HG02852 (cell line): ENCODE data around the gene GKN2.

Experiments
- ATAC-seq: cut with Tn5 transposase; IDR thresholded peaks from one replicate; pipeline ENCODE4 v1.9.1; 2021; ENCODE audit warnings: mild to moderate bottlenecking, moderate library complexity; ENCODE audit not compliant: unreplicated experiment

The GKN2 gene

GRCh38 chr2:68925295-68925896 lies 27.3 kb downstream of the GKN2 start:
- ATAC-seq: no peak

DNA sequence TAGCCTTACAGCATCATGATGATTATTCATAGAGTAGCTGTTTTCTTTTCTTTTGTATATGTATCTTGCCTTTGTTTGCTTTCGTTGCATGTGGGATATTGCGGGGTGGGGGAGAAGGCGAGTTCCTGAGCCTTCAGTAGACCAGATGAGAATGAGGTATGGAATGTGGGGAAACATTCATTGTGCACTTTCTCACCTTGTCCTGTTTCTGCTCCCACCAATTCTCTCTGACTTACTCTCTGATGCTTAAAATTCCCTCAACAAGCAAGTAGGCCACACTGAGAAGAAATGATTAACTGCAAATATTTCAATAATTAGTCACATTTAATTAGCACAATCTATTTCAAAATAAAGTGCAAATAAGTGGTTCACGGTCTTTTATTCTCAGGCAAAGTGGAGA lies 31.0 kb downstream of the GKN2 start:
- no peak for ATAC-seq

DNA sequence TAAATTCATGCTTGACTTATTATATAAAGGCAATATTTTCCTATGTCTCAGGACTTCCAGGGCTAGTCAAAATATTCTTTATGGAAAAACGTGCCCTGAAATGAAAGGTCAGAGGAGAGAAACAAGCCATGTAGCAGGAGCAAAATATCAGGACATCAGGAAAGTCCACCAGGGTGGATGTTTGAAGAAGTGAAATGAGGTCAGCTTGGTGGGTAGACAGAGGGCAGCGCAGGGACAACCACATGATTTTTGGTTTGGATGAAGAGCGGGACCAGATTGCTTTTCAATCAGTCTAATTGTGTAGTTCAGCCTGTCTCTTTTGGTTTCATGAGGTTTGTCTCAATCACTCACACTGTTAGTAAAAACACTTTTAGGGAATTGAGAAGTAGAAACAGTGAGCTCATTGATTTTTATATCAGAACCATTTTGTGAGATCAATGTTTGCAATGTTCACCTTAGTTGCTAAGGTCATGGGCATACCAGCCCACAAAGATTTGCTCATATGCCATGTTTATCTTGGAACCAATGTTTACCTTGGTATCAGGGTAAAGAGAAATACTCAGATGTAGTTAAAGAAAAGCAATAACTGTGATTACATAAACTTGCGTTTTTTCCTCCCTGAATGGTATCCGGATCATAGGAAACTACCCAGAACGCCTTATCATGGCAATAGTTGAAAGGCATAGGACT lies 32.1 kb downstream of the GKN2 start:
- no peak for ATAC-seq

- no peak for ATAC-seq
Observed at GRCh38 chr2:68918497-68918896, 34.2 kb downstream of the GKN2 start.

- no peak for ATAC-seq
Observed at GRCh38 chr2:68917034-68917718, 35.5 kb downstream of the GKN2 start.

DNA sequence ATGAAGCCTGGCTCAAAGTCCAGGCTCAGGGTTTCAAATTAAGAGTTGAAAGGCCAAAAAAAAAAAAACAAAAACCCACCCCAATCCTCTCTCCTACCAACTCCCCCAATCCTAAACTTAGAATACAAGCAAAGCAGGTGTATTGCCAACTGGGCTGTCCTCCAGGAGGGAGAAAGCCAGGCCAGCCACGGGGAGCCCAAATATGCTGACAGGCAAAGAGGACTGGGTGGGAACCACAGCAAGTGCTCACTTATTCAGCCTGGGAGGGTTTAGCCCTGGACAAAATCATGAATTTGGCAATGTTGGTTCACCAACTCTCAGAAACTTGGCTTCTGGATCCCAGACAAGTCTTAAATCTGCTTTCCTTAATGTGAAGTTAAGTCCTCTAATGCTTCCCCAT lies 36.5 kb downstream of the GKN2 start:
- no peak for ATAC-seq

- ATAC-seq: no peak
Observed at GRCh38 chr2:68915393-68915792, 37.3 kb downstream of the GKN2 start.

GRCh38 chr2:68913359-68913758 lies 39.3 kb downstream of the GKN2 start:
- ATAC-seq: no peak

DNA sequence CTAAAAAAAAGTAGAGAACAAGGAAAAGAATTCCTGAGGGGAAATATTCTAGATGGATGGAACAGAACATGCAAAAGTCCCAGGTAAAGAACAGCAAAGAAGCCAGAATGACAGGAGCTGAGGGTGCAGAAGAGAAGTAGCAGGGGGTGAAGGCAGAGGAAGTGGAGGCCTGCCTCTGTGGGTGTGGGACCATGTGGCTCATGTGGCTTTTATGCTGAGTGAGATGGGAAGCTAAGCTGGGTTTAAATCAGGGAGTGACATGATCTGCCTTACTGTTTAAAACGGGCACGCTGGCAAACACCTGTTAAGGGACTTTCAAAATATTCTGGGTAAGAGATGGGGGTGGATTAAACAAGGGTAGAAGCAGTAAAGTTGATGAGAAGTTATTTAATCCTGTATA lies 40.0 kb downstream of the GKN2 start:
- no peak for ATAC-seq

GRCh38 chr2:68912111-68912510 lies 40.6 kb downstream of the GKN2 start:
- ATAC-seq: no peak

DNA sequence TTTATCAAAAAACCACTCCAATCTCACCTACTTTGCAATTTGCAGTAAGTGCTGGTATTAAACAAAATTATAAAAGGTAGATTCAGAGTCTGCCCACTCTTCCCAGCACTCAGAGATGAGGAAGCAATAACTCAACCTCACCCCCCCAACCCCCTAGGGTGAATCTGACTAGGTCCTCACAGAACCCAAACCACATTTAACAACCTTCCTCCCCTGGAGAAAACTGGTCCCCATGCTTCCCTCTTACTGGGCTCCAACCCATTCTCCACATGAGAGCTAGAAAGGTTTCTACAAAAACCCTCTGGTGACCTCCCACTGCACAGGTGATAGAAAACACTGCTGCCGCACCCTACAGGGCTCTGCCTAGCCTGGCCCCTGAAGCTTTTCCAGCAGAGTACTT lies 41.0 kb downstream of the GKN2 start:
- ATAC-seq: no peak

DNA sequence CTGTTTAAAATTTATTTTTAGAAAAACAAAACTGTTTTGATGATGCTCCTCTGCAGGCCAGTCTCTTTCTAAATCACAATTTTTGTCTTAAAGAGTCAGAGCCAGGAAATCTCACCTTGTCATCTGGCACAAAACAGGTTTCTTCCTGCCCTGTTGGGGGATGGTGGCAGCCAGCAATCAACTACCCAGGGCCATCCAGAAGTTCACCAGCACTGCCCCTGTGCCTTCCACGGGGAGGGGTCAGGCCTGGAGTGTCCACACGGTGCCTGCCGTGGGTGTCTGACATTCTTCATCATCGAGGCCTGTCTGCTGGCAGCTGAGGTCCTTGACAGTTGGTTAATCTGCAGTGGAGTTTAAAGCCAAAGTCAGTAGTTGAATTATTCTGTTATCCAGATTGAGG lies 41.4 kb downstream of the GKN2 start:
- no peak for ATAC-seq

- no peak for ATAC-seq
Observed at GRCh38 chr2:68909793-68910674, 42.7 kb downstream of the GKN2 start.

DNA sequence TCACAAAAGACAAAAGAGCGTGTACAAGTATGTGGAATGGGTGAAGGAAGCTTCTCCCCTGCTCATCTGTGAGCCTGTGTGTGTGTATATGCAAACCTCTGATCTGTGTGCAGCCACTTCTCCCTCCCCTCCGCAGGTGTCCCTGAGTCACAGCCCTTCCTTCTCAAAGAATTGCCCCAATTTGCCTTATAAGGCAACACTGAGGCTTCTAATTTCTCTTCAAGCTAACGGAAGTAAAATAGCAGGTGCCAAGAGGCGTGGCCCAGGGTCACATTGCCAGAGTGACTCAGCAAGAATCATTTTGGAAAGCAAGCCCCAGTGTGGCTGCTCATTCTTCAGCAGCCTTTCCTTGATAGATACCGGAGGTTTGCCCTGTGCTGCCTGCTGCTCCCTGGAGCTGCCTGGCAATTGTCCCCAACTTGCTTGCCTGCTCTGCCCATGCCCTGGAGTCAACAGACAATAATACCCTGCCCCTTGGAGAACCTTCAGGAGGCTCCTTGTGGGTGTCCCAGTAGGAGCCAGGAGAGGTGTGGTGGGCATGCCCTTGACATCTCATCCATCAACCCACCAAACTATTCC lies 44.2 kb downstream of the GKN2 start:
- peak; percentile 97 for ATAC-seq

- peak; percentile 18 for ATAC-seq
Observed at GRCh38 chr2:68907920-68908253, 44.8 kb downstream of the GKN2 start.

DNA sequence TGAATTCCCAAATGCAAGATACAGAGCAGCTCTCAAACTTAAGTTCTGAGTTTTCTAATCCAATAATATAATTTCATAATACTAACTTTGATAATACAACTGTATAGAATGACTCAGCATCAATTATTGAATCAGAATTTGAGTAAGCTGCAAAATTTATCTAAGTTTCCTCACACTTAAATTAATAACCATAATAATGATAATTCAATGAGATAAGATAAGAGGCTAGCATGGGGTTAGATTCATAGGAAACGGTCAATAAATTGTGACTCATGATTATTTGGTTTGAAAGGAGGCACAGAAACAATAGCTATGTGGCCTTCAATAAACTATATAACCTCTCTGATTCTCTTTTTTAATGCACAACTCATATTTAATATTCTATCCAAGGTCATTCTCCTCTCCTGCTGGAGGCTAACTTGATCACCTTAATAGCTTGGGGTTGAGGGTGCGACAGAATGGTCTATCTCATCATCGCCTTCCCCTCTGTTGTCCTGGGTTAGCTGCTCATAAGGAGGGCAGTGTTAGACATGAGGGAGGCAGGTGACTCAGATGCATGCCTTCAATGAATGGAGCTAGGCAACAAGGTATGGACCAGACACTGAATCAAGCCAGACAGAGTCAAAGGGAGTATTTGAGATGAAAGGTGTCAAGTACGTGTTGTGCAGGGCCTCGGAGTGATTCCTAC lies 45.3 kb downstream of the GKN2 start:
- no peak for ATAC-seq

- ATAC-seq: no peak
Observed at GRCh38 chr2:68906716-68907115, 46.0 kb downstream of the GKN2 start.

GRCh38 chr2:68905116-68905515 lies 47.6 kb downstream of the GKN2 start:
- no peak for ATAC-seq

GRCh38 chr2:68901561-68901960 lies 51.1 kb downstream of the GKN2 start:
- no peak for ATAC-seq

- ATAC-seq: no peak
Observed at GRCh38 chr2:68901199-68901514, 51.5 kb downstream of the GKN2 start.
